Measurements from ENCODE around the gene ATP1A4.
A peak's percentile ranks its signal among the peaks of the same experiment; 100 is the strongest.
"Not testable (repeated sequence)": the region's sequence is repeated elsewhere in the genome, so short reads cannot be mapped to it uniquely, and the experiment has no call there.

The ATP1A4 gene

GRCh38 chr1:160125746-160126145 is 25.7 kb upstream of the ATP1A4 start:
- TF ChIP-seq TOX (CRISPR knock-in tag; IDR thresholded peaks at IDR 0.05; ENCODE audit: borderline replicate concordance) (no peak), ZNF565 (CRISPR knock-in tag; conservative IDR thresholded peaks at IDR 0.05; ENCODE audit: low read depth) (no peak), CREB5 (CRISPR knock-in tag; IDR thresholded peaks at IDR 0.05; ENCODE audit: low read depth) (no peak), ZFP30 (CRISPR knock-in tag; IDR thresholded peaks at IDR 0.05) (no peak)
- ATAC-seq: no peak

- ATAC-seq: not testable (repeated sequence)
These were observed 25.1 kb upstream of the ATP1A4 start for GRCh38 chr1:160126342-160126741.

GRCh38 chr1:160127381-160127780 is 24.0 kb upstream of the ATP1A4 start:
- no peak for TF ChIP-seq ZNF70 (CRISPR knock-in tag; IDR thresholded peaks at IDR 0.05)
- no peak for TF ChIP-seq ESRRG (CRISPR knock-in tag; IDR thresholded peaks at IDR 0.05)
- no peak for TF ChIP-seq ZC3H10 (CRISPR knock-in tag; IDR thresholded peaks at IDR 0.05)
- TF ChIP-seq ISL1 (CRISPR knock-in tag; IDR thresholded peaks at IDR 0.05): no peak
- no peak for TF ChIP-seq GLIS3 (CRISPR knock-in tag; IDR thresholded peaks at IDR 0.05)
- no peak for TF ChIP-seq PPARA (CRISPR knock-in tag; IDR thresholded peaks at IDR 0.05; ENCODE audit: borderline replicate concordance)
- no peak for TF ChIP-seq BACH2 (CRISPR knock-in tag; IDR thresholded peaks at IDR 0.05; ENCODE audit: borderline replicate concordance)
- TF ChIP-seq SNAI2 (CRISPR knock-in tag; IDR thresholded peaks at IDR 0.05): no peak
- no peak for TF ChIP-seq TSHZ2 (CRISPR knock-in tag; IDR thresholded peaks at IDR 0.05)
- TF ChIP-seq RARB (CRISPR knock-in tag; IDR thresholded peaks at IDR 0.05): no peak
- TF ChIP-seq TCF4 (CRISPR knock-in tag; IDR thresholded peaks at IDR 0.05; ENCODE audit: borderline replicate concordance): no peak
- TF ChIP-seq POU6F1 (CRISPR knock-in tag; IDR thresholded peaks at IDR 0.05; ENCODE audit: borderline replicate concordance, low read depth): no peak
- TF ChIP-seq CSDC2 (CRISPR knock-in tag; IDR thresholded peaks at IDR 0.05): no peak
- no peak for TF ChIP-seq ZFP3 (CRISPR knock-in tag; IDR thresholded peaks at IDR 0.05)
- no peak for ATAC-seq

GRCh38 chr1:160127865-160128523 is 23.4 kb upstream of the ATP1A4 start:
- peak; percentile 48 for ATAC-seq
- TF ChIP-seq TCF4 (CRISPR knock-in tag; IDR thresholded peaks at IDR 0.05; ENCODE audit: borderline replicate concordance) (no peak), ZNF8 (CRISPR knock-in tag; IDR thresholded peaks at IDR 0.05) (no peak), OSR1 (CRISPR knock-in tag; IDR thresholded peaks at IDR 0.05) (no peak), CSRNP3 (CRISPR knock-in tag; IDR thresholded peaks at IDR 0.05) (no peak), POU6F1 (CRISPR knock-in tag; IDR thresholded peaks at IDR 0.05; ENCODE audit: borderline replicate concordance, low read depth) (no peak), TOX (CRISPR knock-in tag; IDR thresholded peaks at IDR 0.05; ENCODE audit: borderline replicate concordance) (no peak), PATZ1 (CRISPR knock-in tag; IDR thresholded peaks at IDR 0.05; ENCODE audit: borderline replicate concordance) (no peak), ZC3H10 (CRISPR knock-in tag; IDR thresholded peaks at IDR 0.05) (no peak), SNAI2 (CRISPR knock-in tag; IDR thresholded peaks at IDR 0.05) (no peak), ESRRG (CRISPR knock-in tag; IDR thresholded peaks at IDR 0.05) (no peak), GLIS3 (CRISPR knock-in tag; IDR thresholded peaks at IDR 0.05) (no peak), ARNTL (CRISPR knock-in tag; IDR thresholded peaks at IDR 0.05; ENCODE audit: borderline replicate concordance, low read depth) (no peak), CSDC2 (CRISPR knock-in tag; IDR thresholded peaks at IDR 0.05) (no peak), RARB (CRISPR knock-in tag; IDR thresholded peaks at IDR 0.05) (no peak), PPARA (CRISPR knock-in tag; IDR thresholded peaks at IDR 0.05; ENCODE audit: borderline replicate concordance) (no peak)

Measured in SK-N-SH treated with all-trans-retinoic acid at 6 μM for 48 hours (cell line).